Right lobe of liver (tissue), 4 donors: ENCODE measurements around the gene GDPD5.

Experiments used
- CTCF ChIP-seq, 4 donors: fragments of 200-600 bp in 3 of 4; fragments of 450-650 bp in 1 of 4; IDR thresholded peaks; one replicate each; pipeline versions ENCODE4 v1.5.1 to v1.8.0; 2016 to 2022; ENCODE audit warnings: antibody characterized with exemption in 4 of 4, mild to moderate bottlenecking in 2 of 4
- POLR2A ChIP-seq: fragments of 450-650 bp; IDR thresholded peaks from one replicate; pipeline ENCODE4 v1.6.1; 2017; ENCODE audit warnings: antibody characterized with exemption, mild to moderate bottlenecking
- donor health status: DM: no; HTN: no; CAD: no.
- donor health status: DM: no; HTN: no; CAD: no.
- donor health status: DM: no; HTN: yes; CAD: no.

DNA sequence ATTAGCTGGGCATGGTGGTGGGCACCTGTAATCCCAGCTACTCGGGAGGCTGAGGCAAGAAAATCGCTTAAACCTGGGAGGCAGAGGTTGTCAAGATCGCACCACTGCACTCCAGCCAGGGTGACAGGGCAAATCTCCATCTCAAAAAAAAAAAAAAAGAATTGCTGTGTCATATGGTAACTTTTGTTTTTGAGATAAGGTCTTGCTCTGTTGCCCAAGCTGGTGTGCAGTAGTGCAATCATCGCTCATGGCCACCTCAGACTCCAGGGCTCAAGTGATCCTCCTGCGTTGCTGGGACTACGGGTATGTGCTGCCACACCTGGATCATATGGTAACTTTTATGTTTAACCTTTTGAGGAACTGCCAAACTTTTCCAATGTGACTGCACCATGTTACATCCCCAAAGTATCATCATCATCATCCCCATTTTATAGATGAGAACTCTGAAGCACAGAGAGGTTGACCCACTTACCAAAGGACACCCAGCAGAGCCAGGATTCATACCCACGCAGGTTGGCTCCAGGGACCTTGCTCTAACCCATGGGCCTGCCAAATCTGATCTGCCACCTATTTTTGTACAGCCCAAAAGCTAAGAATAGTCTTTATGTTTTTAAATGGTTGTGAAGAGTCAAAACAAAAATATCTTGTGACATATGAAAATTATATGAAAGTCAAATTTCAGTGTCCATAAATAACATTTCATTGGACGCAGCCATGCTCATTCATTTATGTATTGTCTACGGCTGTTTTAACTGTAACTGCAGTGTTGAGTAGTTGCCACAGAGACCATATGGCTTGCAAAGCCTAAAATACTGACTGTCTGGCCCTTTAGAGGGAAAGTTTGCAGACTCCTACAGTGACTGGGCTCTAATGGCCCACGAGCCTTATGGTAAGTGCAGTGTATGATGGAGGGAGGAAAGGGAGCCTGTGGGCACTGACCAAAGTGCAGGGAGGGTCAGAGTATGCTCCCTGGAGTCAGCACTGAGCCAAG lies 45.3 kb downstream of the GDPD5 start:
- TF ChIP-seq POLR2A (no peak), CTCF (IDR thresholded peaks at IDR 0.05) (no peak)
